NT2/D1 (cell line): ENCODE data around the gene DMWD.
"Not testable (repeated sequence)": the region's sequence is repeated elsewhere in the genome, so short reads cannot be mapped to it uniquely, and the experiment has no call there.

Experiments
- SUZ12 ChIP-seq: IDR thresholded peaks from 2 replicates; pipeline ENCODE4 v1.6.1; 2011; ENCODE audit not compliant: insufficient read length, insufficient read depth; ENCODE audit errors: extremely low read depth
- YY1 ChIP-seq: IDR thresholded peaks from 2 replicates; pipeline ENCODE4 v1.6.1; 2011; ENCODE audit not compliant: insufficient read length, insufficient read depth

GRCh38 chr19:45799541-45799940, 6.9 kb upstream of the DMWD start:
- TF ChIP-seq SUZ12, YY1: not testable (repeated sequence)
